HCEC 1CT (cell line): ENCODE data around the gene ZBTB43.
"Not testable (repeated sequence)": the region's sequence is repeated elsewhere in the genome, so short reads cannot be mapped to it uniquely, and the experiment has no call there.

Source experiments
- DNase-seq: peaks from one replicate; pipeline ENCODE4 v3.0.0-alpha.2; 2017

Gene ZBTB43

GRCh38 chr9:126804696-126805553 lies at the start of gene ZBTB43:
TSS of gene ZBTB43 (plus strand) at chr9:126805040. CDS start at chr9:126832510, 27,470 bp downstream.
- DNase-seq = peak; percentile 94

GRCh38 chr9:126755317-126755875 lies 49.4 kb upstream of the ZBTB43 start:
- DNase-seq = no peak

GRCh38 chr9:126756238-126756637 lies 48.6 kb upstream of the ZBTB43 start:
- no peak for DNase-seq

- DNase-seq = no peak
Observed at GRCh38 chr9:126756876-126757415, 47.9 kb upstream of the ZBTB43 start.

GRCh38 chr9:126758916-126759585 lies 45.8 kb upstream of the ZBTB43 start:
- no peak for DNase-seq

GRCh38 chr9:126761274-126761673 lies 43.6 kb upstream of the ZBTB43 start:
- DNase-seq = no peak

- no peak for DNase-seq
Observed at GRCh38 chr9:126763130-126763764, 41.6 kb upstream of the ZBTB43 start.

- DNase-seq = peak; percentile 28
Observed at GRCh38 chr9:126773004-126773607, 31.7 kb upstream of the ZBTB43 start.

GRCh38 chr9:126775926-126776325 lies 28.9 kb upstream of the ZBTB43 start:
- DNase-seq = no peak

- no peak for DNase-seq
Observed at GRCh38 chr9:126777733-126778132, 27.1 kb upstream of the ZBTB43 start.

GRCh38 chr9:126778141-126778540 lies 26.7 kb upstream of the ZBTB43 start:
- no peak for DNase-seq

- DNase-seq = not testable (repeated sequence)
Observed at GRCh38 chr9:126778696-126779095, 26.1 kb upstream of the ZBTB43 start.

- DNase-seq = peak; percentile 53
Observed at GRCh38 chr9:126781186-126782052, 23.4 kb upstream of the ZBTB43 start.

- no peak for DNase-seq
Observed at GRCh38 chr9:126782053-126782388, 22.8 kb upstream of the ZBTB43 start.

GRCh38 chr9:126783949-126784348 lies 20.9 kb upstream of the ZBTB43 start:
- no peak for DNase-seq

- no peak for DNase-seq
Observed at GRCh38 chr9:126784401-126784800, 20.4 kb upstream of the ZBTB43 start.

GRCh38 chr9:126784841-126785240 lies 20.0 kb upstream of the ZBTB43 start:
- not testable (repeated sequence) for DNase-seq

GRCh38 chr9:126788046-126788445 lies 16.8 kb upstream of the ZBTB43 start:
- peak; percentile 14 for DNase-seq

GRCh38 chr9:126788634-126789349 lies 16.0 kb upstream of the ZBTB43 start:
- DNase-seq = peak; percentile 67

GRCh38 chr9:126790561-126790960 lies 14.3 kb upstream of the ZBTB43 start:
- DNase-seq = no peak
